ENCODE results near the gene SLC50A1. TPM values are rescaled to one million over a fixed set of nuclear protein-coding genes. Genes with fewer than 3 reads are reported as not detected.
A peak's percentile ranks its signal among the peaks of the same experiment; 100 is the strongest.

The SLC50A1 gene
- total and polyA plus RNA-seq, 4 experiments from 2014 or later: 20.1 to 91.7 (median 36.6) TPM

GRCh38 chr1:155125511-155125945 is 10.1 kb upstream of the SLC50A1 start:
- no peak overlapping the region for H3K4me3 ChIP-seq (ENCODE audit: low read length in 2 of 2)
- no peaks in the 10 kb centered on the region for H3K9me3 ChIP-seq (ENCODE audit: control insufficient read depth in 1 of 2, low read length in 2 of 2)
- Mint-ChIP-seq H3K27me3 (peaks cover 9 to 15% of the 10 kb centered on the region in 2 donors), H3K36me3 (no peaks in the 10 kb centered on the region), H3K4me3 (peak overlapping the region in 4 of 8 donors; percentile 31 to 45 (median 42)), H3K27ac (no peak overlapping the region), H3K9me3 (peaks cover 0 to 2% (median 0%) of the 10 kb centered on the region in 8 donors), H3K4me1 (peaks cover 18 to 33% (median 25%) of the 10 kb centered on the region in 4 donors)
- H3K4me1 ChIP-seq (ENCODE audit: insufficient read depth, low read length): peaks cover 32% of the 10 kb centered on the region
- ChIA-PET POLR2A (ENCODE audit: partially characterized antibody) (interaction anchor here (1.2 kb wide), 1 partner anchor 9 kb away, joined by 3 read pairs; no protein-coding TSS in a partner anchor), CTCF (ENCODE audit: partially characterized antibody) (interaction anchor here (1.0 kb wide), 1 partner anchor 9 kb away, joined by 3 read pairs; no protein-coding TSS in a partner anchor)
- DNase-seq: no peak
- H3K27ac ChIP-seq (ENCODE audit: low read depth, low read length): no peak overlapping the region
- H3K36me3 ChIP-seq (ENCODE audit: insufficient read depth, low read length): no peaks in the 10 kb centered on the region
- intact Hi-C loops (cut with micrococcal nuclease): loop anchor here (5.0 kb wide), 1 partner anchor 33 kb away; no protein-coding TSS in a partner anchor
- peaks cover 12% of the 10 kb centered on the region for H3K27me3 ChIP-seq (ENCODE audit: insufficient read depth, low read length)

GRCh38 chr1:155125946-155126555 is 9.6 kb upstream of the SLC50A1 start:
- H3K27me3 Mint-ChIP-seq: peaks cover 9 to 15% of the 10 kb centered on the region in 2 donors
- H3K4me1 ChIP-seq (ENCODE audit: insufficient read depth, low read length): peaks cover 32% of the 10 kb centered on the region
- POLR2A ChIA-PET (ENCODE audit: partially characterized antibody): interaction anchor here (1.2 kb wide), 1 partner anchor 8 kb away, joined by 3 read pairs; no protein-coding TSS in a partner anchor
- H3K36me3 ChIP-seq (ENCODE audit: insufficient read depth, low read length): no peaks in the 10 kb centered on the region
- no peak overlapping the region for H3K27ac Mint-ChIP-seq
- peaks cover 12% of the 10 kb centered on the region for H3K27me3 ChIP-seq (ENCODE audit: insufficient read depth, low read length)
- H3K4me3 ChIP-seq (ENCODE audit: low read length in 2 of 2): no peak overlapping the region
- H3K4me1 Mint-ChIP-seq: peaks cover 18 to 36% (median 27%) of the 10 kb centered on the region in 4 donors
- H3K9me3 ChIP-seq (ENCODE audit: control insufficient read depth in 1 of 2, low read length in 2 of 2): no peaks in the 10 kb centered on the region
- peak overlapping the region in 7 of 8 donors; percentile 39 to 92 (median 60) for H3K4me3 Mint-ChIP-seq
- CTCF ChIA-PET (ENCODE audit: partially characterized antibody): interaction anchor here (1.0 kb wide), 1 partner anchor 9 kb away, joined by 3 read pairs; no protein-coding TSS in a partner anchor
- no peak for DNase-seq
- H3K36me3 Mint-ChIP-seq: no peaks in the 10 kb centered on the region
- intact Hi-C loops (cut with micrococcal nuclease): loop anchor here (2.0 to 5.0 kb wide), 2 partner anchors 15 to 34 kb away; partner anchors contain the start of gene DPM3
- H3K27ac ChIP-seq (ENCODE audit: low read depth, low read length): no peak overlapping the region
- H3K9me3 Mint-ChIP-seq: peaks cover 0 to 2% (median 0%) of the 10 kb centered on the region in 8 donors

- intact Hi-C loops (cut with micrococcal nuclease): loop anchor here (2.0 to 5.0 kb wide), 2 partner anchors 14 to 34 kb away; partner anchors contain the start of gene DPM3
- Mint-ChIP-seq H3K27me3 (peaks cover 9 to 15% of the 10 kb centered on the region in 2 donors), H3K4me1 (peaks cover 18 to 42% (median 27%) of the 10 kb centered on the region in 4 donors), H3K36me3 (no peaks in the 10 kb centered on the region), H3K9me3 (peaks cover 0 to 2% (median 0%) of the 10 kb centered on the region in 8 donors), H3K27ac (peak overlapping the region in 4 of 7 donors; percentile 15 to 78 (median 72)), H3K4me3 (peak overlapping the region; percentile 80 to 94 (median 89))
- Histone ChIP-seq H3K27me3 (ENCODE audit: insufficient read depth, low read length) (peaks cover 12% of the 10 kb centered on the region), H3K36me3 (ENCODE audit: insufficient read depth, low read length) (no peaks in the 10 kb centered on the region), H3K4me3 (ENCODE audit: low read length in 2 of 2) (peak overlapping the region; percentile 52 to 58), H3K27ac (ENCODE audit: low read depth, low read length) (no peak overlapping the region), H3K4me1 (ENCODE audit: insufficient read depth, low read length) (peaks cover 32% of the 10 kb centered on the region), H3K9me3 (ENCODE audit: control insufficient read depth in 1 of 2, low read length in 2 of 2) (no peaks in the 10 kb centered on the region)
- peak; percentile 33 to 63 (median 40) for DNase-seq
- ChIA-PET POLR2A (ENCODE audit: partially characterized antibody) (no interaction called here), CTCF (ENCODE audit: partially characterized antibody) (no interaction called here)
These were observed 9.0 kb upstream of the SLC50A1 start for GRCh38 chr1:155126556-155127104.

GRCh38 chr1:155127105-155127966 is 8.3 kb upstream of the SLC50A1 start, which contains the start of gene EFNA1:
TSS of gene EFNA1 (plus strand) at chr1:155127876. CDS start at chr1:155127978, 102 bp downstream.
- Histone ChIP-seq H3K9me3 (ENCODE audit: control insufficient read depth in 1 of 2, low read length in 2 of 2) (no peaks in the 10 kb centered on the region), H3K4me1 (ENCODE audit: insufficient read depth, low read length) (peaks cover 32% of the 10 kb centered on the region), H3K27me3 (ENCODE audit: insufficient read depth, low read length) (peaks cover 12% of the 10 kb centered on the region), H3K36me3 (ENCODE audit: insufficient read depth, low read length) (no peaks in the 10 kb centered on the region), H3K4me3 (ENCODE audit: low read length in 2 of 2) (peak within 1 kb of the TSS; percentile 52 to 58), H3K27ac (ENCODE audit: low read depth, low read length) (no peak within 1 kb of the TSS)
- Mint-ChIP-seq H3K27me3 (peaks cover 9 to 15% of the 10 kb centered on the region in 2 donors), H3K4me3 (peak within 1 kb of the TSS; percentile 80 to 94 (median 89)), H3K9me3 (peaks cover 0 to 2% (median 0%) of the 10 kb centered on the region in 8 donors), H3K4me1 (peaks cover 18 to 45% (median 27%) of the 10 kb centered on the region in 4 donors), H3K36me3 (no peaks in the 10 kb centered on the region), H3K27ac (peak within 1 kb of the TSS; percentile 15 to 78 (median 71))
- DNase-seq: peak in 4 of 5 donors; percentile 31 to 47 (median 38)
- intact Hi-C loops (cut with micrococcal nuclease): loop anchor here (2.0 to 5.0 kb wide), 2 partner anchors 13 to 35 kb away; partner anchors contain the start of gene DPM3
- CTCF ChIA-PET (ENCODE audit: partially characterized antibody): interaction anchor here (1.0 kb wide), 1 partner anchor 42 kb away, joined by 3 read pairs; no protein-coding TSS in a partner anchor
- POLR2A ChIA-PET (ENCODE audit: partially characterized antibody): no interaction called here

- Mint-ChIP-seq H3K9me3 (peaks cover 0 to 2% (median 0%) of the 10 kb centered on the region in 8 donors), H3K4me3 (peak overlapping the region; percentile 72 to 87 (median 80)), H3K27ac (peak overlapping the region in 5 of 7 donors; percentile 14 to 72 (median 71)), H3K27me3 (peaks cover 9 to 15% of the 10 kb centered on the region in 2 donors), H3K36me3 (no peaks in the 10 kb centered on the region), H3K4me1 (peaks cover 18 to 47% (median 27%) of the 10 kb centered on the region in 4 donors)
- H3K27ac ChIP-seq (ENCODE audit: low read depth, low read length): no peak overlapping the region
- ChIA-PET CTCF (ENCODE audit: partially characterized antibody) (interaction anchor here (0.7 to 2.7 kb wide), 4 partner anchors 37 to 83 kb away, joined by 3 to 18 read pairs (median 3); partner anchors contain the start of gene KRTCAP2), POLR2A (ENCODE audit: partially characterized antibody) (interaction anchor here (0.5 to 1.4 kb wide), 4 partner anchors 12 to 116 kb away, joined by 3 read pairs; partner anchors contain the start of gene DPM3)
- no peaks in the 10 kb centered on the region for H3K36me3 ChIP-seq (ENCODE audit: insufficient read depth, low read length)
- no peak for DNase-seq
- peaks cover 32% of the 10 kb centered on the region for H3K4me1 ChIP-seq (ENCODE audit: insufficient read depth, low read length)
- no peaks in the 10 kb centered on the region for H3K9me3 ChIP-seq (ENCODE audit: control insufficient read depth in 1 of 2, low read length in 2 of 2)
- H3K4me3 ChIP-seq (ENCODE audit: low read length in 2 of 2): peak overlapping the region; percentile 2 to 58
- intact Hi-C loops (cut with micrococcal nuclease): loop anchor here (2.0 to 5.0 kb wide), 2 partner anchors 13 to 36 kb away; partner anchors contain the start of gene DPM3
- peaks cover 12% of the 10 kb centered on the region for H3K27me3 ChIP-seq (ENCODE audit: insufficient read depth, low read length)
These were observed 7.5 kb upstream of the SLC50A1 start for GRCh38 chr1:155127967-155128754.

Measured in CD4-positive, alpha-beta memory T cell (primary cell).